AG04450 (cell line): ENCODE data around the gene B9D1. TPM values are rescaled to one million over a fixed set of nuclear protein-coding genes. Genes with fewer than 3 reads are reported as not detected.

ENCODE experiments used
- CTCF ChIA-PET: fragments of 300-600, 350-600 bp; formaldehyde crosslinking; extraction: SDS; loops from one replicate; lab custom pipeline; 2022; ENCODE audit warnings: antibody characterized with exemption, inconsistent platforms; lab: Charles Lee
- POLR2A ChIA-PET: fragments of 350-600 bp; formaldehyde crosslinking; extraction: SDS; loops from one replicate; lab custom pipeline; 2021; ENCODE audit warnings: antibody characterized with exemption, inconsistent platforms; lab: Yijun Ruan, JAX
- DNase-seq: peaks from one replicate; pipeline ENCODE4 v3.0.0-alpha.2; 2011; ENCODE audit warnings: low read depth, low spot score
- H3K27ac ChIP-seq: one replicate; pipeline ENCODE4 v1.5.1; 2012; ENCODE audit warnings: low read depth, low read length, control low read depth
- H3K27me3 ChIP-seq: one replicate; pipeline ENCODE4 v1.6.0; 2012; ENCODE audit warnings: low read length; ENCODE audit not compliant: control insufficient read depth, insufficient read depth
- H3K4me3 ChIP-seq: 2 replicates; pipeline ENCODE4 v1.5.1; 2011; ENCODE audit warnings: mild to moderate bottlenecking, low read depth, low read length, control low read depth
- H3K9me3 ChIP-seq: 2 replicates; pipeline ENCODE4 v1.5.1; 2012; ENCODE audit warnings: low read length; ENCODE audit not compliant: control insufficient read depth, insufficient read depth
- polyA plus RNA-seq: library from polyadenylated mRNA; depleted of rRNA; stranded (reverse); fragments of >200 nt; gene quantifications from 2 replicates; pipeline ENCODE4 v1.2.3, GENCODE V29; 2011
- TF ChIP-seq, protein P1 (sequence below): IDR thresholded peaks from 2 replicates; pipeline ENCODE4 v1.5.1; 2011; ENCODE audit warnings: low read depth, low read length, control low read depth, inconsistent platforms

B9D1 gene
- polyA plus RNA-seq, 1 experiment: 35.2 TPM

GRCh38 chr17:19337712-19338023 is 24.9 kb downstream of the B9D1 start:
- Histone ChIP-seq H3K27ac (no peak overlapping the region), H3K4me3 (no peak overlapping the region), H3K9me3 (no peaks in the 10 kb centered on the region; the same call in 1 of the 2 replicates), H3K27me3 (no peaks in the 10 kb centered on the region)
- ChIA-PET CTCF (interaction anchor here (1.5 kb wide), 1 partner anchor 89 kb away, joined by 4 read pairs; no protein-coding TSS in a partner anchor), POLR2A (no interaction called here)
- TF ChIP-seq, protein P1, sequence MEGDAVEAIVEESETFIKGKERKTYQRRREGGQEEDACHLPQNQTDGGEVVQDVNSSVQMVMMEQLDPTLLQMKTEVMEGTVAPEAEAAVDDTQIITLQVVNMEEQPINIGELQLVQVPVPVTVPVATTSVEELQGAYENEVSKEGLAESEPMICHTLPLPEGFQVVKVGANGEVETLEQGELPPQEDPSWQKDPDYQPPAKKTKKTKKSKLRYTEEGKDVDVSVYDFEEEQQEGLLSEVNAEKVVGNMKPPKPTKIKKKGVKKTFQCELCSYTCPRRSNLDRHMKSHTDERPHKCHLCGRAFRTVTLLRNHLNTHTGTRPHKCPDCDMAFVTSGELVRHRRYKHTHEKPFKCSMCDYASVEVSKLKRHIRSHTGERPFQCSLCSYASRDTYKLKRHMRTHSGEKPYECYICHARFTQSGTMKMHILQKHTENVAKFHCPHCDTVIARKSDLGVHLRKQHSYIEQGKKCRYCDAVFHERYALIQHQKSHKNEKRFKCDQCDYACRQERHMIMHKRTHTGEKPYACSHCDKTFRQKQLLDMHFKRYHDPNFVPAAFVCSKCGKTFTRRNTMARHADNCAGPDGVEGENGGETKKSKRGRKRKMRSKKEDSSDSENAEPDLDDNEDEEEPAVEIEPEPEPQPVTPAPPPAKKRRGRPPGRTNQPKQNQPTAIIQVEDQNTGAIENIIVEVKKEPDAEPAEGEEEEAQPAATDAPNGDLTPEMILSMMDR: no peak
- no peak for DNase-seq

DNA sequence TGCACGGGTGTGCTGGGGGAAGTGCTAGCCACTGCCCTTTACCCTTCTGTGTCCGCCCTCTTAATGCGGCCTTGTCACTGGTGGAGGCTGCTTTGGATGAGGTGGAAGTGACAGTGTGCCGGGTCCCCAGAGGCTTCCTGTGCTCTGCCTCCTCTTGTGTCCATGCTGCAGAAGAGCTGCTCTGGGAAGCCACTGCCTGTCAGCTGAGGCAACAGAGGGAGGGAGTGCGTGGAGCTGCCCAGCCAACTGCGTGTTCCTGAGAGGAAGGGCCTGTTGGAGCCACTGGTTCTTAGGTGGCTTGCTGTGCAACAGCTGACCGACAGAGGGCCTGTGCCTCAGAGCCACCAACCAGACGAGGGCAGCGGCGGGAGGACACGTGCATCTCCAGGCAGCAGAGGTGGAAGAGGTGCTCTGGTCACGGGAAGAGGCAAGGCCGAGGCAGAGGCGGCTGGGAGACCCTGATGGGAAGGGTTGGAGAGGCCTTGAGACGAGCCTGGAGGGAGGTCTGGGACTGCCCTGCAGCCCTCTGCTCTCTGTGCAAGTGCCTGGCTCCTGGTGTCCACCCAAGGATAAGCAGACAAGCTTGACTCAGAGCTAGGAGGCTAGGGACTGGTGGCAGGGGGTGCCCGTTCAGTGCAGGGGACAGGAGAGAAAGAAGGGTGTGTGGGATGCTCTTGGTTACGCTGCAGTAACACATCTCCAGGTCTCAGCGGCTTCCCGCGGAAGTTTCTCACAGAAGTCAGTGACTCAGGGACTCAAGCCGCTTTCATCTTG is 25.4 kb downstream of the B9D1 start:
- POLR2A ChIA-PET: no interaction called here
- CTCF ChIA-PET: interaction anchor here (0.5 to 1.5 kb wide), 2 partner anchors 60 to 88 kb away, joined by 3 to 4 read pairs; no protein-coding TSS in a partner anchor
- no peak for DNase-seq

GRCh38 chr17:19335951-19336631 is 26.4 kb downstream of the B9D1 start:
- ChIA-PET CTCF (no interaction called here), POLR2A (no interaction called here)
- H3K27me3 ChIP-seq: no peaks in the 10 kb centered on the region
- no peaks in the 10 kb centered on the region; the same call in 1 of the 2 replicates for H3K9me3 ChIP-seq
- H3K4me3 ChIP-seq: no peak overlapping the region
- DNase-seq: no peak
- no peak overlapping the region for H3K27ac ChIP-seq
- TF ChIP-seq, protein P1: no peak

More for the DNA sequence above, 25.4 kb downstream of the B9D1 start:
- Histone ChIP-seq H3K9me3 (no peaks in the 10 kb centered on the region; the same call in 1 of the 2 replicates), H3K27me3 (no peaks in the 10 kb centered on the region), H3K27ac (no peak overlapping the region), H3K4me3 (no peak overlapping the region)
- TF ChIP-seq, protein P1: no peak

DNA sequence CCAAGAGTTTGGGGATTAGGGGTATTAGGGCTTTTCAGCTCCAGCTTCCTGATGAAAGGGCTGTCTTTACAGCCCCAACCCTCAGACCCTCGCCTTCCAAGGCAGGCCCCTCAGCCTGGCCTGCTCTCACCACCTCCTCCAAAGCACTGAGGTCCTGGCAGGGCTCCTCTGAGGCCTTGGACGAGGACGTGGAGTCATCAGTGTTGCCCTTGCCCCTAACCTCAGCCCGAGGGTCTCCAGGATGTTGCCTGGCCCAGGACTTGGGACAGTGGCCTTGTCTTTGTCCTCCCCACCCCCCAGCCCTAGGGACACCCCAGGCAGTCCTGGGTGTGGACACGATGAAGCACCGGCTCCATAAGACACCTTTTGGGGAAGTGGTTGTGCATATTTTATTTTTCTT is 28.2 kb downstream of the B9D1 start:
- POLR2A ChIA-PET: no interaction called here
- CTCF ChIA-PET: no interaction called here
- Histone ChIP-seq H3K9me3 (no peaks in the 10 kb centered on the region; the same call in 1 of the 2 replicates), H3K27me3 (no peaks in the 10 kb centered on the region), H3K4me3 (no peak overlapping the region), H3K27ac (no peak overlapping the region)
- DNase-seq: no peak
- TF ChIP-seq, protein P1: no peak
